HG03139 (cell line): ENCODE results near the gene NADK.
"Not testable (repeated sequence)": the region's sequence is repeated elsewhere in the genome, so short reads cannot be mapped to it uniquely, and the experiment has no call there.

Source experiments
- ATAC-seq: cut with Tn5 transposase; IDR thresholded peaks from one replicate; pipeline ENCODE4 v1.9.1; 2021; ENCODE audit not compliant: unreplicated experiment

NADK gene

DNA sequence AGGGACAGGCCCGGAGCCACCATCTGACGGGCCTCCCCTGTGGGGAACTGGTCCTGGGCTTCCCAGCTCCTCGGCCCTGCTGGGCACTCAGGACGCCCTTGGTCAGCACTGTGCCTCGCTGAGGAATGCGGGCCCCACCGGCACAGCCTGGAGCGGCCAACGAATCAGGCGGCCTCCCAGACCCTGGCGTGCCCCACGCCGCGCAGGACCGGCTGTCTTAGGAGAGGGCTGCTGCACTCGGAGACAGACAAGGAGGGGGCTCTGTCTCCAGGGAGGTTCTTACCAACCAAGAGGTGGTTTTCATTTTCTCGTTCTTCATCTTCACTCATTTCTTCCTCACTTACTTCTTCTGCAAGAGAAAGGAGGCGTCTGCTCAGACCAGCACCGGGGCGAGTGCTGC, 70.4 kb downstream of the NADK start:
- not testable (repeated sequence) for ATAC-seq

DNA sequence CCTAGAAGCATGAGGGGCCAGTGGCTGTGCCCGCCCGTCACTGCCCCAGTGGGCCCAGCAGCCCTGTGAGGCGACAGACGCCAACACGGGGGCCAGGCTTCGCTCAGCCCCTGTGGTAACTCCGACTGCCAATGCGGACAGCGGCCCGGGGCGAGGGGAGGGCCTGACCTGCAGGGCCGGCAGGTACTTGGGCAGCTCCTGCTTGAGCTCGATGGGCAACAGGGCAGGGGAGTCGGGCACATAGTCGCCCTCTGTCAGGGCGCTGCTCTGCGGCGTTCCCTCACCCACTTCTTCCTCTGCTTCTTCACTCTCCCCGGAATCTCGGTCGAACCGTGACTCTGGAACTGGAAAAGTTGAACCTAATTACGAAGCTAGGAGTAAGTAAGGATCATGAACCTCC, 71.0 kb downstream of the NADK start:
- ATAC-seq, result not testable (repeated sequence)

DNA sequence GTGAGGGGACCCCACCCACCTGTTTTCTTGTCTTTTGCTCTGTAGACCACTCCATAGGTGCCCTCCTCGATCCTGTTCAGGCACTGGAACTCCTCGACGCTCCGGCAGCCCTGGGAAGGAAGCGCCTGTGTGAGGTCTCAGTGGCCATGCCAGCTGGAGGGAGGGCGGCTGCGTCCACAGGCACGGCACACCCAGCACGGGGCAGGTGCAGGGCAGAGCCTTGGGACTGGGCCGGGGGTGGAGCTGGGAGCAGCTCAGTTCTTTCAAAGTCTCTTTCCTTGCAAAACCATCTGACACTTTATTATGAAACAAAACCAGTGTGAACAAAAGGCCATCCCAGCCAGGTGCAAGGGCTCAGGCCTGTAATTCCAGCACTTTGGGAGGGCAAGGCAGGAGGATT, 72.6 kb downstream of the NADK start:
- ATAC-seq, result not testable (repeated sequence)

DNA sequence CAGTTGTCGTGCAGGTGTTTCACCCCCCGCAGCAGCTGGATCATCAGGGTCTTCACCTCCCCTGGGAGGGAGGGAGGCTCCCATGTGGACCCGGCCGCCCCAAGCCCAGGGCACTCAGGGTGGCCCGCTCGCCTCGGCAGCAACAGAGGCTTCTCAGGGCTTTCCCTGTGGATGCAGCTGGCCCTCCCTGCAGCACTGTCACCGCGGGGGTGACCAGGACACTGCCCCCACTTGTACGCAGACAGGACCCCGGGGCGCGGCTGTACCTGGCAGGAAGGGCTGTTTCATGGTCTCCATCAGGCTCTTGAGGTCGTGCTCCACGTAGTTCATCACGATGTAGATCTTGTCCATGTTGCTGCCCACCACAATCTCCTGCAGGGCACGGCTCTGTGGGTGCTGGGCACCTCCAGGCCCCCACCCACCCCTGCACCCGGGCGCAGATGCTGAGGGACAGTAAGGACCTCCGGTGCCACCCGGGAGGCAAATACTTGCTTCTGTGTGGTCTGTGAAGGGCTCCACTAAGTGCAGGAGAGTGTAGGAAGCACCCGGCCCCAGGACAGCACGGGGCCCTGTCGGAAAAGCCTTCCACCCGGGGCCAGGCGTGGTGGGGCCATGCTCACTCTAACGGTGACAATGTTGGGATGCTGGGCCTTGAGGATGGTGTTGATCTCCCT, 73.8 kb downstream of the NADK start:
- ATAC-seq, result not testable (repeated sequence)

DNA sequence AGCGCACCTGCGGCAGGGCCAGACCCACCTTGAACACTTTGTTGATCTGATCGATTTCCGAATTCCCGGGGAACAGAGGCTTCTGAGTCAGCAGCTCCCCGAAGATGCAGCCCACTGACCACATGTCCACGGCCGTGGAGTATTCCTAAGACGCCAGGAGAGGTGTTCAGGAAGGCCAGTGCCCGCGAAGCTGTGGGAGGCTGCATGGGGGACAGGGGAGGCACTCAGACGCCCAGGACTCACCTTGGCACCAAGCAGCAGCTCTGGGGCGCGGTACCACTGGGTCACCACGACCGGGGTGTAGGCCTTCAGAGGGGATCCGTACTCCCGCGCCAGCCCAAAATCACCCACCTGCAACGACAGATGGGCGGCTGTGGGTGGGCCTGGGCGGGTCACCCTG, 74.5 kb downstream of the NADK start:
- ATAC-seq, result no peak

DNA sequence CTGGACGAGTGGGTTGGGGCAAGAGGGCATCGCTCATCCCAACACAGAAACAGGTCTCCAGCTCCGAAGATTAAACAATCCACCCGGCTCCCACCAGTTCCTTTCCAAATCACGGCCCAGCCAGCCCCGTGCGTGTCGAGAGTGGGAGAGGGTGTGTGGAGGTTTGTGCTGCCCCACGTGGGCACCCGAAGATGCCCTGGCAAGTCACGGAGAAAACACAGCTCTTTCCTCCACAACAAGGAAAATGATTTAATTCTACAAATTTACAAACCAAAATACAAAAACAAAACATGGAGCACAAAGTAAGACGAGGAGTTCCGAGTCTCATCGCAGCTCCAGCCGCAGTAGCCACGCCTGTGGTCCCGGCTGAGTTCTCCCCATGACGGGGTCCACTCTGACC, 75.8 kb downstream of the NADK start:
- not testable (repeated sequence) for ATAC-seq
